Measurements from ENCODE around the gene HDAC4. TPM values are rescaled to one million over a fixed set of nuclear protein-coding genes. Genes with fewer than 3 reads are reported as not detected.

HDAC4 gene
- total RNA-seq, 1 experiment from 2014 or later: 47.6 TPM

DNA sequence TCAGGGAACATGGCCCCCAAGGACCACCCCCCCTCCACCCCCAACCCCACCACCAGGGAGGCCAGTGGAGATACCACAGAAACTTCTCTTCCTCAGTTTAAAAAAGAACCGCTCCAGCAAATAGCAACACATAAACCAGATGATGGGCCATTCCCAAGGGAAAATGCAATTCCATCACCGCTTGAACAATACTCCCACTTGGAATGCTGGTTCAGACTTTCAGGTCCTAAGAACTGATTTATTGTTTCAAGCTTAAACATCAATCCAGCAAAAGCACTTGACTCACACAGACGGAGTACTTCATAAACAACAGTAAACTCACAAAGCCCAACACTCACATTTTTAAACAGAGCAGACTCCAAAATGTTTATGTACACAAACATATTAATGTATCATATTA, 6.9 kb downstream of the HDAC4 start:
- ATAC-seq: no peak

GRCh38 chr2:239393388-239393940, 7.4 kb downstream of the HDAC4 start:
- Histone ChIP-seq H3K9ac (ENCODE audit: low read length) (no peak overlapping the region), H3K4me3 (replicated peaks in 1 of 2; ENCODE audit: low read depth in 1 of 2, low read length in 2 of 2) (no peak overlapping the region), H3K27ac (ENCODE audit: low read depth, low read length) (no peak overlapping the region), H3K36me3 (ENCODE audit: control insufficient read depth in 1 of 2, insufficient read depth in 2 of 2, low read length in 2 of 2) (no peaks in the 10 kb centered on the region; a peak in 1 of 4 replicates), H3K9me3 (ENCODE audit: control insufficient read depth in 1 of 2, insufficient read depth in 1 of 2, low read depth in 1 of 2, low read length in 2 of 2) (no peaks in the 10 kb centered on the region), H3K27me3 (ENCODE audit: insufficient read depth, low read length) (no peaks in the 10 kb centered on the region), H3K79me2 (ENCODE audit: insufficient read depth, low read length) (peaks cover 96% of the 10 kb centered on the region), H3K4me1 (ENCODE audit: control insufficient read depth in 1 of 2, insufficient read depth in 2 of 2, low read length in 2 of 2) (peaks cover 0 to 8% of the 10 kb centered on the region in 2 experiments; a peak in 1 of 4 replicates), H4K20me1 (ENCODE audit: insufficient read depth) (no peaks in the 10 kb centered on the region), H3K4me2 (ENCODE audit: low read length) (no peak overlapping the region), H3K9me2 (ENCODE audit: insufficient read depth) (no peaks in the 10 kb centered on the region), H2AFZ (ENCODE audit: low read depth, low read length, poor library complexity, severe bottlenecking) (no peak overlapping the region)
- intact Hi-C loops (cut with micrococcal nuclease): loop anchor here (10.0 kb wide), 1 partner anchor 601 kb away; no protein-coding TSS in a partner anchor
- no peak for TF ChIP-seq YY1 (IDR thresholded peaks at IDR 0.05; ENCODE audit: extremely low read depth, insufficient replicate concordance, low read depth, low read length)
- TF ChIP-seq POLR2AphosphoS5 (IDR thresholded peaks at IDR 0.05; ENCODE audit: low read depth, low read length): no peak
- TF ChIP-seq JUND (IDR thresholded peaks at IDR 0.05): no peak
- TF ChIP-seq, protein P1, sequence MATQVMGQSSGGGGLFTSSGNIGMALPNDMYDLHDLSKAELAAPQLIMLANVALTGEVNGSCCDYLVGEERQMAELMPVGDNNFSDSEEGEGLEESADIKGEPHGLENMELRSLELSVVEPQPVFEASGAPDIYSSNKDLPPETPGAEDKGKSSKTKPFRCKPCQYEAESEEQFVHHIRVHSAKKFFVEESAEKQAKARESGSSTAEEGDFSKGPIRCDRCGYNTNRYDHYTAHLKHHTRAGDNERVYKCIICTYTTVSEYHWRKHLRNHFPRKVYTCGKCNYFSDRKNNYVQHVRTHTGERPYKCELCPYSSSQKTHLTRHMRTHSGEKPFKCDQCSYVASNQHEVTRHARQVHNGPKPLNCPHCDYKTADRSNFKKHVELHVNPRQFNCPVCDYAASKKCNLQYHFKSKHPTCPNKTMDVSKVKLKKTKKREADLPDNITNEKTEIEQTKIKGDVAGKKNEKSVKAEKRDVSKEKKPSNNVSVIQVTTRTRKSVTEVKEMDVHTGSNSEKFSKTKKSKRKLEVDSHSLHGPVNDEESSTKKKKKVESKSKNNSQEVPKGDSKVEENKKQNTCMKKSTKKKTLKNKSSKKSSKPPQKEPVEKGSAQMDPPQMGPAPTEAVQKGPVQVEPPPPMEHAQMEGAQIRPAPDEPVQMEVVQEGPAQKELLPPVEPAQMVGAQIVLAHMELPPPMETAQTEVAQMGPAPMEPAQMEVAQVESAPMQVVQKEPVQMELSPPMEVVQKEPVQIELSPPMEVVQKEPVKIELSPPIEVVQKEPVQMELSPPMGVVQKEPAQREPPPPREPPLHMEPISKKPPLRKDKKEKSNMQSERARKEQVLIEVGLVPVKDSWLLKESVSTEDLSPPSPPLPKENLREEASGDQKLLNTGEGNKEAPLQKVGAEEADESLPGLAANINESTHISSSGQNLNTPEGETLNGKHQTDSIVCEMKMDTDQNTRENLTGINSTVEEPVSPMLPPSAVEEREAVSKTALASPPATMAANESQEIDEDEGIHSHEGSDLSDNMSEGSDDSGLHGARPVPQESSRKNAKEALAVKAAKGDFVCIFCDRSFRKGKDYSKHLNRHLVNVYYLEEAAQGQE (IDR thresholded peaks at IDR 0.05; ENCODE audit: low read depth): no peak
- TF ChIP-seq, protein P2, sequence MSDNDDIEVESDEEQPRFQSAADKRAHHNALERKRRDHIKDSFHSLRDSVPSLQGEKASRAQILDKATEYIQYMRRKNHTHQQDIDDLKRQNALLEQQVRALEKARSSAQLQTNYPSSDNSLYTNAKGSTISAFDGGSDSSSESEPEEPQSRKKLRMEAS (IDR thresholded peaks at IDR 0.05): no peak
- no peak for TF ChIP-seq SIN3A (IDR thresholded peaks at IDR 0.05; ENCODE audit: low read depth)
- TF ChIP-seq, protein P3, sequence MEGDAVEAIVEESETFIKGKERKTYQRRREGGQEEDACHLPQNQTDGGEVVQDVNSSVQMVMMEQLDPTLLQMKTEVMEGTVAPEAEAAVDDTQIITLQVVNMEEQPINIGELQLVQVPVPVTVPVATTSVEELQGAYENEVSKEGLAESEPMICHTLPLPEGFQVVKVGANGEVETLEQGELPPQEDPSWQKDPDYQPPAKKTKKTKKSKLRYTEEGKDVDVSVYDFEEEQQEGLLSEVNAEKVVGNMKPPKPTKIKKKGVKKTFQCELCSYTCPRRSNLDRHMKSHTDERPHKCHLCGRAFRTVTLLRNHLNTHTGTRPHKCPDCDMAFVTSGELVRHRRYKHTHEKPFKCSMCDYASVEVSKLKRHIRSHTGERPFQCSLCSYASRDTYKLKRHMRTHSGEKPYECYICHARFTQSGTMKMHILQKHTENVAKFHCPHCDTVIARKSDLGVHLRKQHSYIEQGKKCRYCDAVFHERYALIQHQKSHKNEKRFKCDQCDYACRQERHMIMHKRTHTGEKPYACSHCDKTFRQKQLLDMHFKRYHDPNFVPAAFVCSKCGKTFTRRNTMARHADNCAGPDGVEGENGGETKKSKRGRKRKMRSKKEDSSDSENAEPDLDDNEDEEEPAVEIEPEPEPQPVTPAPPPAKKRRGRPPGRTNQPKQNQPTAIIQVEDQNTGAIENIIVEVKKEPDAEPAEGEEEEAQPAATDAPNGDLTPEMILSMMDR (IDR thresholded peaks at IDR 0.05 in 2 of 3, conservative IDR thresholded peaks at IDR 0.05 in 1 of 3; ENCODE audit: borderline replicate concordance in 1 of 3, insufficient read depth in 1 of 3, low read depth in 2 of 3, low read length in 2 of 3): no peak
- no peak for DNase-seq (ENCODE audit: low read depth, low spot score)
- ATAC-seq: no peak
- BruUV-seq (replicated peaks): no TSS peak
- RAD21 ChIA-PET (ENCODE audit: low non-redundant PET in 1 of 2, low total read pairs in 2 of 2, uncharacterized antibody in 2 of 2, unreplicated experiment in 2 of 2): no interaction called here
- POLR2A ChIA-PET: interaction anchor here (0.5 kb wide), 1 partner anchor 633 kb away, joined by 3 read pairs; no protein-coding TSS in a partner anchor
- CTCF ChIA-PET: no interaction called here

More for the DNA sequence above, 6.9 kb downstream of the HDAC4 start:
- H3K4me3 ChIP-seq (replicated peaks in 1 of 2; ENCODE audit: low read depth in 1 of 2, low read length in 2 of 2): no peak overlapping the region
- ChIA-PET POLR2A (no interaction called here), CTCF (no interaction called here), RAD21 (ENCODE audit: low non-redundant PET in 1 of 2, low total read pairs in 2 of 2, uncharacterized antibody in 2 of 2, unreplicated experiment in 2 of 2) (no interaction called here)
- no peak for DNase-seq (ENCODE audit: low read depth, low spot score)
- H4K20me1 ChIP-seq (ENCODE audit: insufficient read depth): no peaks in the 10 kb centered on the region
- no peaks in the 10 kb centered on the region for H3K9me3 ChIP-seq (ENCODE audit: control insufficient read depth in 1 of 2, insufficient read depth in 1 of 2, low read depth in 1 of 2, low read length in 2 of 2)
- intact Hi-C loops (cut with micrococcal nuclease): loop anchor here (10.0 kb wide), 1 partner anchor 601 kb away; no protein-coding TSS in a partner anchor
- H3K27me3 ChIP-seq (ENCODE audit: insufficient read depth, low read length): no peaks in the 10 kb centered on the region
- no peak overlapping the region for H2AFZ ChIP-seq (ENCODE audit: low read depth, low read length, poor library complexity, severe bottlenecking)
- no TSS peak for BruUV-seq (replicated peaks)
- H3K27ac ChIP-seq (ENCODE audit: low read depth, low read length): no peak overlapping the region
- peaks cover 2 to 12% of the 10 kb centered on the region in 2 experiments; a peak in 3 of 4 replicates for H3K4me1 ChIP-seq (ENCODE audit: control insufficient read depth in 1 of 2, insufficient read depth in 2 of 2, low read length in 2 of 2)
- no peak for TF ChIP-seq EZH2 (IDR thresholded peaks at IDR 0.05)
- no peaks in the 10 kb centered on the region; a peak in 1 of 4 replicates for H3K36me3 ChIP-seq (ENCODE audit: control insufficient read depth in 1 of 2, insufficient read depth in 2 of 2, low read length in 2 of 2)
- no peaks in the 10 kb centered on the region for H3K9me2 ChIP-seq (ENCODE audit: insufficient read depth)
- H3K9ac ChIP-seq (ENCODE audit: low read length): no peak overlapping the region
- H3K4me2 ChIP-seq (ENCODE audit: low read length): no peak overlapping the region
- peaks cover 97% of the 10 kb centered on the region for H3K79me2 ChIP-seq (ENCODE audit: insufficient read depth, low read length)
